Measurements from ENCODE around the gene WIPF1. TPM values are rescaled to one million over a fixed set of nuclear protein-coding genes. Genes with fewer than 3 reads are reported as not detected.
A peak's percentile ranks its signal among the peaks of the same experiment; 100 is the strongest.

Gene WIPF1
- polyA plus RNA-seq, 1 donor (not counting 4 experiments of a cell fraction or from before 2014, with no cell fraction given) = 0.16 TPM

GRCh38 chr2:174535083-174535482 is 62.5 kb downstream of the WIPF1 start:
- dilution Hi-C loops (cut with MboI; ENCODE audit: extremely low pct_ligation_motif_present, low sequenced_read_pairs) = no loop called here
- peak overlapping the region; percentile 54 for H3K27ac ChIP-seq (ENCODE audit: control insufficient read depth, insufficient read depth, low read length)
- peak overlapping the region; percentile 76 for H3K4me2 ChIP-seq (ENCODE audit: control insufficient read depth, extremely low read depth, insufficient read depth, low read depth, low read length)
- no peak overlapping the region for H3K4me3 ChIP-seq (ENCODE audit: control insufficient read depth in 2 of 3, extremely low read depth in 1 of 3, insufficient read depth in 2 of 3, low read depth in 1 of 3, low read length in 3 of 3)
- H3K9me1 ChIP-seq (ENCODE audit: control insufficient read depth, extremely low read depth, insufficient read depth, low read length) = no peaks in the 10 kb centered on the region
- H3K79me2 ChIP-seq (ENCODE audit: control insufficient read depth, insufficient read depth, low read length) = no peaks in the 10 kb centered on the region
- FAIRE-seq (no peak), DNase-seq (ENCODE audit: low read depth, low spot score) (no peak)
- peak overlapping the region; percentile 8 for H3K9ac ChIP-seq (ENCODE audit: control insufficient read depth, extremely low read depth, insufficient read depth, low read length)
- no peaks in the 10 kb centered on the region for H4K20me1 ChIP-seq (ENCODE audit: control insufficient read depth, extremely low read depth, insufficient read depth, low read length)
- no peaks in the 10 kb centered on the region for H3K9me3 ChIP-seq (ENCODE audit: control insufficient read depth, low read depth, low read length)
- no peaks in the 10 kb centered on the region for H3K36me3 ChIP-seq (ENCODE audit: control insufficient read depth in 2 of 2, extremely low read depth in 1 of 2, insufficient read depth in 2 of 2, low read length in 2 of 2)
- TF ChIP-seq CTCF (optimal IDR thresholded peaks at IDR 0.05 in 1 of 3, IDR thresholded peaks at IDR 0.05 in 1 of 3, conservative IDR thresholded peaks at IDR 0.05 in 1 of 3; ENCODE audit: extremely low read depth in 1 of 3, insufficient read depth in 2 of 3, low read length in 3 of 3) (no peak), EZH2 (IDR thresholded peaks at IDR 0.05; ENCODE audit: low read length) (no peak)
- H3K4me1 ChIP-seq (ENCODE audit: control insufficient read depth, extremely low read depth, insufficient read depth, low read length) = peaks cover 37% of the 10 kb centered on the region
- peak overlapping the region; percentile 86 for H2AFZ ChIP-seq (ENCODE audit: control insufficient read depth, low read length)
- H3K27me3 ChIP-seq (ENCODE audit: control insufficient read depth, extremely low read depth, insufficient read depth, low read length) = no peaks in the 10 kb centered on the region

GRCh38 chr2:174529916-174530315 is 67.7 kb downstream of the WIPF1 start:
- FAIRE-seq (peak; percentile 72), DNase-seq (ENCODE audit: low read depth, low spot score) (no peak)

More at GRCh38 chr2:174529916-174530315, 67.7 kb downstream of the WIPF1 start:
- no peak overlapping the region for H3K27ac ChIP-seq (ENCODE audit: control insufficient read depth, insufficient read depth, low read length)
- no peaks in the 10 kb centered on the region for H3K9me3 ChIP-seq (ENCODE audit: control insufficient read depth, low read depth, low read length)
- peak overlapping the region; percentile 37 for H2AFZ ChIP-seq (ENCODE audit: control insufficient read depth, low read length)
- H3K79me2 ChIP-seq (ENCODE audit: control insufficient read depth, insufficient read depth, low read length) = no peaks in the 10 kb centered on the region
- no peaks in the 10 kb centered on the region for H3K9me1 ChIP-seq (ENCODE audit: control insufficient read depth, extremely low read depth, insufficient read depth, low read length)
- H3K4me2 ChIP-seq (ENCODE audit: control insufficient read depth, extremely low read depth, insufficient read depth, low read depth, low read length) = no peak overlapping the region
- H3K4me3 ChIP-seq (ENCODE audit: control insufficient read depth in 2 of 3, extremely low read depth in 1 of 3, insufficient read depth in 2 of 3, low read depth in 1 of 3, low read length in 3 of 3) = no peak overlapping the region
- no peak overlapping the region for H3K9ac ChIP-seq (ENCODE audit: control insufficient read depth, extremely low read depth, insufficient read depth, low read length)
- no peaks in the 10 kb centered on the region for H3K27me3 ChIP-seq (ENCODE audit: control insufficient read depth, extremely low read depth, insufficient read depth, low read length)
- TF ChIP-seq EZH2 (IDR thresholded peaks at IDR 0.05; ENCODE audit: low read length) (no peak), CTCF (optimal IDR thresholded peaks at IDR 0.05 in 1 of 3, IDR thresholded peaks at IDR 0.05 in 1 of 3, conservative IDR thresholded peaks at IDR 0.05 in 1 of 3; ENCODE audit: extremely low read depth in 1 of 3, insufficient read depth in 2 of 3, low read length in 3 of 3) (no peak)
- dilution Hi-C loops (cut with MboI; ENCODE audit: extremely low pct_ligation_motif_present, low sequenced_read_pairs) = no loop called here
- H3K36me3 ChIP-seq (ENCODE audit: control insufficient read depth in 2 of 2, extremely low read depth in 1 of 2, insufficient read depth in 2 of 2, low read length in 2 of 2) = no peaks in the 10 kb centered on the region
- no peaks in the 10 kb centered on the region for H4K20me1 ChIP-seq (ENCODE audit: control insufficient read depth, extremely low read depth, insufficient read depth, low read length)
- H3K4me1 ChIP-seq (ENCODE audit: control insufficient read depth, extremely low read depth, insufficient read depth, low read length) = peaks cover 13% of the 10 kb centered on the region

All from keratinocyte (primary cell).